ENCODE data around the gene CCL4. TPM values are rescaled to one million over a fixed set of nuclear protein-coding genes. Genes with fewer than 3 reads are reported as not detected.

The CCL4 gene
- polyA plus RNA-seq, 5 donors, result 1.5 to 9.7 (median 6.0) TPM

GRCh38 chr17:36142235-36142634 lies 38.6 kb downstream of the CCL4 start:
- DNase-seq, result no peak

- DNase-seq, result no peak
Measured at GRCh38 chr17:36142806-36143205, 39.2 kb downstream of the CCL4 start.

GRCh38 chr17:36144014-36144413 lies 40.4 kb downstream of the CCL4 start:
- no peak for DNase-seq

- no peak for DNase-seq
Measured at GRCh38 chr17:36144981-36145729, 41.5 kb downstream of the CCL4 start.

GRCh38 chr17:36147601-36148000 lies 44.0 kb downstream of the CCL4 start:
- no peak for DNase-seq

- DNase-seq, result peak; percentile 46 to 57
Measured at GRCh38 chr17:36148559-36149295, 45.1 kb downstream of the CCL4 start.

- DNase-seq, result no peak
Measured at GRCh38 chr17:36149296-36149820, 45.7 kb downstream of the CCL4 start.

GRCh38 chr17:36151891-36152638 lies 48.4 kb downstream of the CCL4 start:
- DNase-seq, result no peak

GRCh38 chr17:36152639-36153120 lies 49.1 kb downstream of the CCL4 start:
- DNase-seq, result no peak

GRCh38 chr17:36153895-36154610 lies 50.4 kb downstream of the CCL4 start:
- DNase-seq, result no peak

Other genes starting within 250 kb of the CCL4 start
- gene HEATR9, start 234.9 kb upstream of the CCL4 start, polyA plus RNA-seq (ENCODE audit: insufficient read depth in 1 of 5, insufficient read length in 5 of 5, low replicate concordance in 1 of 5), result under 1 TPM; 0.08 to 0.28 (median 0.16) TPM
- 1 to 10 TPM; 2.7 to 4.4 (median 4.0) TPM for gene CCL5, start 223.5 kb upstream of the CCL4 start, polyA plus RNA-seq (ENCODE audit: insufficient read depth in 1 of 5, insufficient read length in 5 of 5, low replicate concordance in 1 of 5)
- gene RDM1, start 173.1 kb upstream of the CCL4 start, polyA plus RNA-seq (ENCODE audit: insufficient read depth in 1 of 5, insufficient read length in 5 of 5, low replicate concordance in 1 of 5), result 1 to 10 TPM; 2.0 to 3.6 (median 2.5) TPM
- not detected for gene LYZL6, start 160.1 kb upstream of the CCL4 start, polyA plus RNA-seq (ENCODE audit: insufficient read depth in 1 of 5, insufficient read length in 5 of 5, low replicate concordance in 1 of 5)
- gene CCL16, start 122.3 kb upstream of the CCL4 start, polyA plus RNA-seq (ENCODE audit: insufficient read depth in 1 of 5, insufficient read length in 5 of 5, low replicate concordance in 1 of 5), result 1 to 10 TPM in 1 of 5 donors, under 1 TPM in 4; 0.49 to 1.0 (median 0.84) TPM
- 100 to 1,000 TPM in 2 of 5 donors, 10 to 100 TPM in 3; 70.5 to 119 (median 83.9) TPM for gene CCL14, start 117.1 kb upstream of the CCL4 start, polyA plus RNA-seq (ENCODE audit: insufficient read depth in 1 of 5, insufficient read length in 5 of 5, low replicate concordance in 1 of 5)
- under 1 TPM; 0.11 to 0.41 (median 0.25) TPM for gene CCL15, start 102.3 kb upstream of the CCL4 start, polyA plus RNA-seq (ENCODE audit: insufficient read depth in 1 of 5, insufficient read length in 5 of 5, low replicate concordance in 1 of 5)
- gene CCL23, start 85.9 kb upstream of the CCL4 start, polyA plus RNA-seq (ENCODE audit: insufficient read depth in 1 of 5, insufficient read length in 5 of 5, low replicate concordance in 1 of 5), result under 1 TPM in 3 of 5 donors, not detected in 2; 0.48 to 0.65 (median 0.65) TPM
- under 1 TPM in 2 of 5 donors, not detected in 3; 0.22 to 0.25 TPM for gene CCL18, start 39.6 kb upstream of the CCL4 start, polyA plus RNA-seq (ENCODE audit: insufficient read depth in 1 of 5, insufficient read length in 5 of 5, low replicate concordance in 1 of 5)
- gene CCL3, start 13.7 kb upstream of the CCL4 start, polyA plus RNA-seq (ENCODE audit: insufficient read depth in 1 of 5, insufficient read length in 5 of 5, low replicate concordance in 1 of 5), result 10 to 100 TPM in 2 of 5 donors, 1 to 10 TPM in 3; 2.4 to 12.1 (median 7.9) TPM
- gene TBC1D3B, start 72.8 kb downstream of the CCL4 start, polyA plus RNA-seq (ENCODE audit: insufficient read depth in 1 of 5, insufficient read length in 5 of 5, low replicate concordance in 1 of 5), result 10 to 100 TPM; 11.0 to 23.4 (median 17.4) TPM
- gene CCL3L1, start 92.9 kb downstream of the CCL4 start, polyA plus RNA-seq (ENCODE audit: insufficient read depth in 1 of 5, insufficient read length in 5 of 5, low replicate concordance in 1 of 5), result 1 to 10 TPM in 3 of 5 donors, under 1 TPM in 2; 0.37 to 3.5 (median 1.5) TPM
- gene CCL4L2, start 107.2 kb downstream of the CCL4 start, polyA plus RNA-seq (ENCODE audit: insufficient read depth in 1 of 5, insufficient read length in 5 of 5, low replicate concordance in 1 of 5), result 1 to 10 TPM; 1.3 to 6.5 (median 2.8) TPM
- gene TBC1D3I, start 160.7 kb downstream of the CCL4 start, polyA plus RNA-seq (ENCODE audit: insufficient read depth in 1 of 5, insufficient read length in 5 of 5, low replicate concordance in 1 of 5), result under 1 TPM in 3 of 5 donors, not detected in 2; 0.30 to 0.68 (median 0.51) TPM
- not detected for gene TBC1D3G, start 220.1 kb downstream of the CCL4 start, polyA plus RNA-seq (ENCODE audit: insufficient read depth in 1 of 5, insufficient read length in 5 of 5, low replicate concordance in 1 of 5)

All from right lung (tissue), 5 donors.